WTC11 (cell line): ENCODE data around the gene TTC7B.

ENCODE experiments used
- CTCF ChIP-seq: fragments of 200-600 bp; IDR thresholded peaks from 2 replicates; pipeline ENCODE4 v1.8.0; 2022; ENCODE audit warnings: antibody characterized with exemption
- ERG ChIP-seq: fragments of 250-450 bp; sonication (Bioruptor Pico); IDR thresholded peaks from 2 replicates; pipeline ENCODE4 v1.8.0; 2021; ENCODE audit warnings: mild to moderate bottlenecking
- ETV6 ChIP-seq: sonication (generic); formaldehyde crosslinking; IDR thresholded peaks from 2 replicates; pipeline ENCODE4 v1.8.1; 2022; ENCODE audit warnings: mild to moderate bottlenecking, missing genetic modification reagents
- HMGA2 ChIP-seq: fragments of 250-450 bp; sonication (Bioruptor Pico); IDR thresholded peaks from 2 replicates; pipeline ENCODE4 v1.4.0; 2021; ENCODE audit warnings: mild to moderate bottlenecking, moderate library complexity
- RORB ChIP-seq: fragments of 250-450 bp; sonication (Bioruptor Pico); IDR thresholded peaks from 2 replicates; pipeline ENCODE4 v1.9.0; 2021; ENCODE audit warnings: mild to moderate bottlenecking
- SP1 ChIP-seq: sonication (generic); formaldehyde crosslinking; conservative IDR thresholded peaks from 2 replicates; pipeline ENCODE4 v1.8.1; 2022; ENCODE audit warnings: missing genetic modification reagents
- TEAD4 ChIP-seq: sonication (generic); formaldehyde crosslinking; IDR thresholded peaks from 2 replicates; pipeline ENCODE4 v1.8.0; 2022; ENCODE audit warnings: mild to moderate bottlenecking, missing genetic modification reagents
- ZBTB21 ChIP-seq: sonication (generic); formaldehyde crosslinking; IDR thresholded peaks from 2 replicates; pipeline ENCODE4 v1.8.1; 2023; ENCODE audit warnings: mild to moderate bottlenecking, missing genetic modification reagents, borderline replicate concordance
- ZBTB43 ChIP-seq: sonication (generic); formaldehyde crosslinking; IDR thresholded peaks from 2 replicates; pipeline ENCODE4 v1.8.1; 2023; ENCODE audit warnings: mild to moderate bottlenecking, missing genetic modification reagents
- ZNF423 ChIP-seq: fragments of 250-450 bp; sonication (Bioruptor Pico); IDR thresholded peaks from 2 replicates; pipeline ENCODE4 v2.1.2; 2022; ENCODE audit warnings: mild to moderate bottlenecking, moderate library complexity

GRCh38 chr14:90617961-90618360 lies 198.3 kb downstream of the TTC7B start:
- TF ChIP-seq ZBTB21 (CRISPR knock-in tag) (no peak), TEAD4 (CRISPR knock-in tag) (no peak), CTCF (no peak), SP1 (CRISPR knock-in tag) (no peak), ETV6 (no peak), ERG (no peak), ZBTB43 (no peak), HMGA2 (CRISPR knock-in tag) (no peak), RORB (no peak), ZNF423 (CRISPR knock-in tag) (no peak)
